D721Med (cell line): ENCODE results near the gene MAU2.
A peak's percentile ranks its signal among the peaks of the same experiment; 100 is the strongest.
"Not testable (repeated sequence)": the region's sequence is repeated elsewhere in the genome, so short reads cannot be mapped to it uniquely, and the experiment has no call there.

Source experiments
- DNase-seq: peaks from one replicate; pipeline ENCODE4 v3.0.0; 2011; ENCODE audit warnings: low spot score; ENCODE audit not compliant: insufficient read length
- FAIRE-seq: peaks from 2 replicates; lab custom pipeline; 2011; peaks lifted over from hg19 to GRCh38; lab: Jason Lieb, UNC
- TF ChIP-seq, protein P1 (sequence below): IDR thresholded peaks from 2 replicates; pipeline ENCODE4 v1.5.1; 2012; ENCODE audit warnings: mild to moderate bottlenecking, control low read depth; ENCODE audit not compliant: insufficient read depth; ENCODE audit errors: missing control alignments

MAU2 gene

DNA sequence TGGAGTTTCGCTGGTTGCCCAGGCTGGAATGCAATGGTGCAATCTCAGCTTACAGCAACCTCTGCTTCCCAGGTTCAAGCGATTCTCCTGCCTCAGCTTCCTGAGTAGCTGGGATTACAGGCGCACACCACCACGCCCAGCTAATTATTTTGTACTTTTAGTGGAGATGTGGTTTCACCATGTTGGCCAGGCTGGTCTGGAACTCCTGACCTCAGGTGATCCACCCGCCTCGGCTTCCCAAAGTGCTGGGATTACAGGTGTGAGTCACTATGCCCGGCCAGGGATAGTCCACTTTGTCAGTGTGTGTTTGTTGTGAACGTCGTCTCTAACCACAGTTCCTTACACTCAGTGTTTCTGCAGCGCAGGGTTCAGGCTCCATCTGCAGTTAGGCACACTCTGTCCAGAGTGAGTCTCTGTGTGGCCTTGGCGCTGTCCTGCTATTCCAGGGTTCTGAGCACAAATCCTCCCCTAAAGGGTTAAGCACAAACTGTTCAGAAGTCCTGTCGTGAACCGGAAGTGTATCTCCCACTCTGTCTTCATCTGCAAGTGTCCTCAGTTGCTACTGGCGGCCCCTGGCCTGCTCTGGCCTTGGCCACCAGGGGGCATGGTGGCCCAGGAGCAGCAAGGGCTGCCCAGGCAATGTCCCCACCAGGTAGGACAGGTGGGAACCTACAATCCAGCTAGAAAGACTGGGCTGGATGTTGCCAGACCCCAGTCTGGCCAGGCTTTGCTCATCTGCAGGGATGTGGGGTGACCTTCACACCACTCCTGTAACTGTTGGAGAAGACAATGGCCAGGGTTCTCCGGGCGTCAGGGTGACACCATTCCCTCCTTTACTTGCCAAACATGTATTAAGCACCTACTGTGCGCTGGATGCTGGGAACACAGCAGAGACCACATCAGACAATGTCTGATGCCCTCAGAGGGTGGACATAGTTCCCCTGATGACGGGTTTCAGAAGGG is 46.1 kb downstream of the MAU2 start:
- TF ChIP-seq, protein P1, sequence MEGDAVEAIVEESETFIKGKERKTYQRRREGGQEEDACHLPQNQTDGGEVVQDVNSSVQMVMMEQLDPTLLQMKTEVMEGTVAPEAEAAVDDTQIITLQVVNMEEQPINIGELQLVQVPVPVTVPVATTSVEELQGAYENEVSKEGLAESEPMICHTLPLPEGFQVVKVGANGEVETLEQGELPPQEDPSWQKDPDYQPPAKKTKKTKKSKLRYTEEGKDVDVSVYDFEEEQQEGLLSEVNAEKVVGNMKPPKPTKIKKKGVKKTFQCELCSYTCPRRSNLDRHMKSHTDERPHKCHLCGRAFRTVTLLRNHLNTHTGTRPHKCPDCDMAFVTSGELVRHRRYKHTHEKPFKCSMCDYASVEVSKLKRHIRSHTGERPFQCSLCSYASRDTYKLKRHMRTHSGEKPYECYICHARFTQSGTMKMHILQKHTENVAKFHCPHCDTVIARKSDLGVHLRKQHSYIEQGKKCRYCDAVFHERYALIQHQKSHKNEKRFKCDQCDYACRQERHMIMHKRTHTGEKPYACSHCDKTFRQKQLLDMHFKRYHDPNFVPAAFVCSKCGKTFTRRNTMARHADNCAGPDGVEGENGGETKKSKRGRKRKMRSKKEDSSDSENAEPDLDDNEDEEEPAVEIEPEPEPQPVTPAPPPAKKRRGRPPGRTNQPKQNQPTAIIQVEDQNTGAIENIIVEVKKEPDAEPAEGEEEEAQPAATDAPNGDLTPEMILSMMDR, result peak; percentile 70
- FAIRE-seq (no peak), DNase-seq (peak; percentile 71)

DNA sequence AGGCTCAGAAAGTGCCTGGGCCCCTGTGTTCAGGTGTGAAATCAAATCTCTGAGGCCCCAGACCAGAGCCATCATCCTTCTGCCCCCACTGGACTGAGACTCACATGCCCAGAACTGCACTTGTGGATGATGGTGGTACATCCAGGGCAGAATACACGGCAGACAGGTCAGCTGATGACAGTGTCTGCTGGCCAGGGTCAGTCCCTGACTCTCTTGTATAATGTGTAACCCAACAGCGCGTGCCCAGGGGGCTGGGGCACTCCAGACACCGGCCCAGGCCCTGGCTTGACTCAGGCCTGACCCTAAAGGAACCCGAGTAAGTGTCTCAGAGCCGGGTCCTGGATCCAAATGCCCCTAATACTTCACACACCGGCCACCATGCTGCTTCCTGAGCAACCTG is 47.5 kb downstream of the MAU2 start:
- FAIRE-seq, result no peak
- TF ChIP-seq, protein P1, result no peak
- DNase-seq, result no peak

GRCh38 chr19:19371059-19371458 is 50.4 kb downstream of the MAU2 start:
- TF ChIP-seq, protein P1, result no peak
- FAIRE-seq, result no peak

DNA sequence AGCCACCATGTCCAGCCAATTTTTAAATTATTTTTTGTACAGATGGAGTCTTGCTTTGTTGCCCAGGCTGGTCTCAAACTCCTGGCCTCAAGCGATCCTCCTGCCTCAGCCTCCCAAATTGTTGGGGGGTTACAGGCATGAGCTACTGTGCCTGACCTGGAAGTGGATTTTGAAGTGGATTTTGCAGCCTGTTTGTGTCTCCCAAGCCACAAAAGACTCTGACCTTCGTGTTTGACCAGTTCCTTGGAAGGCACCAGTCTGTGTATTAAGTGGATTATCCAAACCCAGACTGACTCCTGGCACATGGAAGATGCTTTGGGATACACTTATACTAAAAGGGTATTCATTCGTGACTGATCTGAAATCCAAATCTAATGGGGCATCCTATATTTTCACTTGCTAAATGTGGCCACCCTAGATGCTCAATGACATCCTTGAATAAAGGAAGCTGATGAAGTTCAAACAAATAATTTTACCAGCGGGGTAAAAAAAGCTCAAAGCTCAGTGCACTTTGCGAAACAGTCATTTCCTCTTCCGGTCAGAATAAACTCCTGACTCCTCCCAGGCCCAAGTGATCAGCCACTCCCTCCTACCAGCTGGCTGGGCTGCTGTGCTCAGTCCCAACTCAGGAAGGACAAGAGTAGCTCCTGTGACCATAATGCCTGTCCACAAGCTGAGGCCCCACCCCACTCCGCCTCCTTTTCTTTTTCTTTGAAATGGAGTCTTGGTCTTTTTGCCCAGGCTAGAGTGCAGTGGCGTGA is 52.2 kb downstream of the MAU2 start:
- FAIRE-seq, result no peak

More at GRCh38 chr19:19371059-19371458, 50.4 kb downstream of the MAU2 start:
- DNase-seq, result no peak

GRCh38 chr19:19379527-19379926 is 58.9 kb downstream of the MAU2 start:
- TF ChIP-seq, protein P1, result no peak
- FAIRE-seq (no peak), DNase-seq (no peak)

More for the DNA sequence above, 52.2 kb downstream of the MAU2 start:
- TF ChIP-seq, protein P1, result no peak
- DNase-seq, result no peak

- not testable (repeated sequence) for FAIRE-seq, DNase-seq
Observed at GRCh38 chr19:19380316-19380715, 59.7 kb downstream of the MAU2 start.
